Measurements from ENCODE around the gene ODC1.
"Not testable (repeated sequence)": the region's sequence is repeated elsewhere in the genome, so short reads cannot be mapped to it uniquely, and the experiment has no call there.

ODC1 gene

DNA sequence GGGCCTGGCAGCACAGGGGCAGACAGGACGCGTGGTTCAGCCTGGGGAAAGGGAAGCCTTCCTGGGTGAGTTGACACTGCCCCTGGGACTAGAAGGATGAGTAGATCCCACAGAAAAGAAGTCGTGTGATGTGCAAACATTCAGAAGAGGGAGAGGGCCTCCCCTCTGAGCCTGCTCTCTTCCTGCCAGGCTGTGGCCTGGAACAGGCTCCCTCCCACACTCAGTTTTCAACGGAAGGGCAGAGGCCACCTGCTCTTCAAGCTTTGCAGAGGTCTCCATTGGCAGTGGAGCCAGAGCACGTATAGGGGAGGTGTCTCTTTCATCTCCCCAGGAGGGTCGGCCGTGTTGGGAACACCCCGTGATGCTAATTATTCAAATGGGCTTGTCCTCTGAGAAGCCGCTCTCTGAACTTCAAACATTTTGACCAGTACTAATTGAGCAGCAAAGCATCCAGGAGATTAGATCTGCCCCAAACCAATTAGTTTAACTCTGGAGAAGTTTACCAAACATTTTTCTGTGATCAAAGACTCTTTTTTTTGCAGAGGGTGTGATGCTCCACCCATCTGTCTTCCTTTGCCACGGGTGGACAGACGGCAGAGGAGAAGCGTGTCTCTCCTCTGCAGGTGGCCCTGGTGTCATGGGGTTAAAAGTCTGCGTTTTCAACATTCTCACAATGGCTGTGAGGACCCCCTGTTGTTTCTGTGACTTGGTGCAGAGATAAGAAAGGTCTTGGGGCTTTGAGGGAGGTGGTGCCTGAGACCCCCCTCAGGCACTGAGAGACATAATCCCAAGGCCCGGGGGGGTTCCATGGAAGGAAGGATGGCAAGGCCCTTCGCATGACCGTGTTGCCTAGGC lies 29.5 kb upstream of the ODC1 start:
- DNase-seq = no peak

DNA sequence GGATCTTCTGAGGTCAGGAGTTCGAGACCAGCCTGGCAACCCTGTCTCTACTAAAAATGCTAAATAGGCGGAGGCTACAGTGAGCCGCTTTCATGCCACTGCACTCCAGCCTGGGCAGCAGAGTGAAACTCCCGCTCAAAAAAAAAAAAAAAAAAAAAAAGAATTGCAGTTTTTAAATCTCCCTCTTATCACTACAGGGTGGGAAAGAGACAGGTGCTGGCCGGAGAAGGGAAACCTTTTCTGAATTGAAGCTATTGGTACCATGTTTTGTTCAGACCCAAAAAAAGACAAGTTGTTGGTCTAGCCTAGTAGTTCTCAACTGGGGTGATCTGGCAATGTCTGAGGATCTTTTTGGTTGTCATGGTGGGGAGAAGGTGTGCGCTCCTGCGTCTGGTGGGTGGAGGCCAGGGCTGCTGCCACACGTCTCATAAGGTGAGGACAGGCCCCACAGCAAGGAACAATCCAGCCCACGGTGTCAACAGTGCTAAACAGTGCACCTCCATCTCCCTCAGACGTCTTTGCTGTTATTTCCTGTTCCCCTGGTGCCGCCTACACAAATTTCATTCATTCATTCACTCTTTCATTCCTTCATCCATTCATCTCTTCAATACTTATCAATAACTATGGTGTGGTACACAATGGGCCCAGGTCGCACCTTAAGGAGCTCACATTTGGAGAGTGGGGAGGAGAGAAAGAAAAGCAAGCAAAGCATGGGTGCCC lies 28.8 kb upstream of the ODC1 start:
- no peak for DNase-seq

DNA sequence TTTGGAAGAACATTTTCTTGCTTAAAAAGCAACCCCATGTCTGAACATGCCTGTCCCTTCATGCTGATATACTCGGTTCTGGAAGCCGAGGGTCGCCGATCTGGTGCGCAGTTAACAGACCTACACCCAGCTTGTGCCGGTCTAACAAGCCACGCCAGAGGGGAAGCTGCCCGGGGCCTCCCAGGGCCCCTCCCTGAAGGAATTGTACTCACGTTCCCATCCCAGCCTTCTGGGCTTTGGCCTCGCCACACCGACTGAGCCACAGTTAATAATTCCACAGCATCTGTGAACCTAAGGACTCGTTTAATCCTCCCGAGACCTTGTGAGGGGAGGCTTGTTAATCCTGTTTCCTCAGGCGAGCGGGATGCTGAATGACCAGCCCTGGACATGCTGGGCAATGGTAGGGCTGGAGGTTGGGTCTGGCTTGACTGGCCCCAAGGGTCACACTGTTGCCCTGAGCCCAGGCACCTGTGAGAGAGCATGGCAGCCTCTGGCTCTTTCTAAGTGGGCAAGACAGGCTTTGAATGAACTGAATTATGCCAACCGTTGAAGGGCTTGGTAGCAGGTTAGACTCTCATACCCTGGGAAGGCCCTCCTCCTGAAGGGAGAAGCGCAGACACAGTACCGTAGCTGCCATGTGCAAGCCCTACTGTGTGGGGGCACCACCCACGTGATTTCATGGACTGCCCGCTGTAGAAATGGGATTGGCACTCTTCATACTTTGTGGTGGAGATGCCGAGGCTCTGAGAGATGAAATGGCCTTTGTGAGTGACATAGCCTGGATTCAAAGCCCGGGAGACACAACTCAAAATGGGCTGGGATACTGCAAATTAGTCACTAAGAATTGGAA lies 27.9 kb upstream of the ODC1 start:
- DNase-seq = no peak

DNA sequence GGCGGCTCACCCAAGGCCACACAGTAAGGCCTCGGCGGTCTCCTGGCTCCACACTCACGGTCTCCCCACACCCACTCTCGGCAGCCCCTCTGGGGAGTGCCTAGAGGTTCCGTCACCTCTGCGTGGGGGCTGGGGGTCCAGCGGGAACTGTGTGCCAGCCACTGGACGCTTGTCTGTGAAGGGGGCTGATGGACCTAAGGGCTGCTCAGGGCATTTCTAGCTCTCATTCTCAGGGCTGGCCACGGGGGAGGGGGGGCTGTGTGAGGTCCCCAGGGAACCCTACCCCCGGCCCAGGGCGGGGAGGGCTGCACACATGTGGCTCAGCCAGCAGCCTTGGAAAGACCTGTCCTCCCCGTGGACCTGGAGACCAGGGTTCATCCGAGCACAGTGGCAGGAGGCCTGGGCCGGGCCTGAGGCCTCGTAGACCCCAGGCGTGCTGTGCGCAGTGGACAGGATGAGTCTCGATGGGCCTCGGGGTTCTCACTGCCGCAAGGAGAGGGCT lies 27.1 kb upstream of the ODC1 start:
- DNase-seq = no peak

DNA sequence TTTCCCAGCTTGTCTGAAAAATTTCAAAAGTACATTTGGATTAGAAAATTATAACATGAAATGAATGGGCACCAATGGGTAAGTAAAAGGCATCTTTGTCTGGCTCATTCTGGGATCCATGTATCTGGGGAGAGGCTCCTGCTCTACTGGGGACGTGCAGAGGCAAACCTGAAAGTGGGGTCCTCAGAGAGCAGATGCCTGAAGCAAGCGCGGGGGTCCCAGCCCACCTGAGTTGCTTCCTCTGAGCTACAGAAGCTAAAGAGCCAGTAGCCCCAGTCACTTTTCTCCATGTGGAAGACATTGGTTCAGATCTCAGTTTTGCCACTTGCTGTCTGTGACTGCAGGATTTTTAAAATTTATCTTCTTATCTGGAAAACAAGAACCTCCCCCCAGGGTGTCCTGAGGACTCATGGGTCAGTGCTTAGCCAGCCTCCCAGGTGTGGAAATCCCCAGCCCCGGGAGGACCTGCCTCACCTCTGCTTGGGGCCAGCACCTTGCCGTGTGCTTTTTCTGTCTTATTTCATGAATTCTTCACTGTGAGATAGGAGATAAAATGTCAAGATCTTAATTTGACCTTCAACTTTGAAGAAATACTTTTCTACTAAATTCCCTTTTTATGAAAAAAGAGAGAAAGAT lies 25.1 kb upstream of the ODC1 start:
- no peak for DNase-seq

DNA sequence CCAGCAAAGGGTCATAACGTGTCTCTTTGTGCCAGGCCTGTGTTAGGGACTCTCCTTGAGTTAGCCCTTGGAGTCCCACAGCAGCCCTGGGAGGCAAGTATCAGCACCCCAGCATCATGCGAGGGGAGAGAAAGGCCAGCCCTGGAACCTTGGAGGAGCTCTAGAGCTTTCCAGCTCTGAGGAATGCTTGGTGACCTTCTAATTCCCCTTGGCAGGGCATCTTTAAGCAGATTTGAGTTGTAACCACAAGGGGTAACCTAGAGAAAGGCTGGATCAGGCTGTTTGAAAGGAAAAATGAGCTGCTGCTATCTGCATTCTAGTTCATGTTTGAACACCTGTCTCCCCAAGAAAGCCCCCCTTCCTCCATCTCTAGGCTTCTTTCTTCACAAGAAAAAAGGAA lies 23.8 kb upstream of the ODC1 start:
- DNase-seq = no peak

DNA sequence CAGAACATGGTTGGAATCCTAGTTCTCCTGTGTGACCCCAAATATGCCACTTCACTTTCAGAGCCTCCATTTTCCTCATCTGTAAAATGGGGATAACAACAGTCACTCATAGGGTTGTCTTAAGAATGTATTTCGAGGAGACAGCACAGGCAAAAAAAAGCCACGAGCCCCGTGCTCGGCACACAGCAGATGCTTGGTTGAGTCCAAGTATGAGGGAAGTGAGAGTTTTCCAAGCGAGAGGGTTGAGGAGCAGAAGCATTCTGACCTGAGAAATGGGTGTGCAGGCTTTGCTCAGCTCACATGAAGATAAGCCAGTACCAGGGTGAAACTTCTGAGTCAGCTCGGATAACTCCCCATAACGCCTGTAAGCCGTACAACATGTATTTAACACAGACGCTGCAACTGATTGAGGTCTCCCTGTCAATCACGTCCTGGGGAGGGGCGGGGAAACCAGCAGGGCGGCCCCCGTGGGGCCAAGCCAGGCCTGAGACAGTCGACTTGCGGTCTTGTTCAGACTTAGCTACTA lies 23.0 kb upstream of the ODC1 start:
- DNase-seq = no peak

DNA sequence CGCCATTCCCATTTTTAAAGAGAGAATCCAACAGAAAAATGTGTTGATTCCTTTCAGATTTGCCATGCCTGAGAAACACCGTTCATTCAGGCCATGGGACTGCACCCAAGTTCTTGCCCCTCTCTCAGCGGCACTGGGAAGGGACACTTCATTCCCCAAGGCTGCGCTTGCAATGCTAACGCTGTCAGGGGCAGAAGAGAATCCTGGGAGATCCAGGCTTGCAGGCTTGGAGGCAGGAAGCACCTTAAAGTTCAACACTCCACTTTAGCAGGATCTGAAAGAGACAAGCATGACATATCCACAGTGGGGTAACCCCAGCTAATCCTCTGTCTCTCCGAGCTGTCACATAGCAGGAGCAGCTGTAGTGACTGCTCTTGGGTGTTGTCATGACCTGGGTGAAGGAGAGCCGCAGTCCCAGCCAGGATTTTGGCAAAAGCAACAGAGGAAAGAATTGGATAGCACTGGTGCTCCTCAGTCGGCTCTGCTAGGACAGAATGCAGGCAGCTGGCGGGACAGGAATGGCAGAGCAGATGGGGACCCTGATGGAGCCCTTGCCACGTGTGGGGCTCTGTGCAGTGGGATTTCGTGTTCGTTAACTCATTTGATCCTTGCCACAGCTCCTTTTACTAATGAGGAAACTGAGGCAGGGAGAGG lies 22.0 kb upstream of the ODC1 start:
- no peak for DNase-seq

DNA sequence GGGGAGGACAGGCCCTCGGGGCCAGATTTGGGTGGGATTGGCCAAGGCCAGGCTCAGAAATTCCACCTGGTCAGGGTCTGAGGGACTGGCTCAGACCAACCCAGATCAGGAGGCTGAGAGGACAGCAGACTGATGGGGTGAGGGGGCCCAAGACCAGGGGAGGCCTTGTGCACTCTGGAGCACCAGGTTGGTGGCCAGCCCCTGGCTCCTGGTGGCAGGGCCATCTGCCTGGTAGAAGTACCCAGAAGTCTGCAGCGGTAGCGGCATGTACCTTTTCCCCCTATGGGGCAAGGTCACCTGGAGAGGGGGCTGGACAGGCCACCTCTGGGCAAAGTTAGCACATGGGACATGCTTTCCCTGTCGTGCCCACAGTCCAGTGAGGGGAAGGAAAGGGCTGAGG lies 21.2 kb upstream of the ODC1 start:
- DNase-seq = no peak

DNA sequence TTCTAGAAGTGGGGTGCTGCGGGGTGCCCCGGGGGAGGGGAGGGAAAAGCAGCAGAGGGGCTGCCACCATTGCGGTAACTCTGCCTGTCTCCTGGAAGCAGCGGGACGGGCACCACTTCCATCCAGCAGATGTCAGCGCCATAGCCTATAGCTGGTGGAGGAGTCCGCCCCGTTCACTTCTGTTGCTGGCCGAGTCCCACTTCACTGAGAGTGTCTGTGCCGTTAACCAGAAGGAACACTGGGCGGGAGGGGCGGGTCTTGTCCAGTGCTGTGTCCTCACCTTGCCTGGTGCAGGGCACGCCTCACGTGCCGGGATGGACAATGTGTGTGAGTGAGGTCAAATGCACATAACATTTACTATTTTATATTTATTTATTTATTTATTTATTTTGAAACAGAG lies 19.3 kb upstream of the ODC1 start:
- no peak for DNase-seq

DNA sequence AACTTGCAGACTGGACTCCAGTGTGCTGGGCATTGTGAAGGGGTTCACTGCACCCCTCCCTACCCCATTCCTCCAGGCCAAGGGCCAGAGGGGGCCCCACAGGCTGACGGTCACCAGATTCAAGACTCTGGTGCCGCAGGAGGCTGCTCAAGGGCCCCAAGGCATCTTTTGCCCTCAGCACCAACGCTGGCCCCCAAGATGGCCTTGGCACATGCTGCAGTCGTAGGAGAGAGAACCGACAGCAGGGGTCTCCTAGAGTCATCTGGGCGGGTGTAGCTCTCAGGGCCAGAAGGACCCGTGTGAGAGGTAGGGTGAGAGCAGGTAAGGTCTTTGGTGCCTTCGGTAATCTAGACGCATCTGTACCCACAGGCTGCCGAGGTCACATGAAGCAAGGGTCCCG lies 18.7 kb upstream of the ODC1 start:
- no peak for DNase-seq

DNA sequence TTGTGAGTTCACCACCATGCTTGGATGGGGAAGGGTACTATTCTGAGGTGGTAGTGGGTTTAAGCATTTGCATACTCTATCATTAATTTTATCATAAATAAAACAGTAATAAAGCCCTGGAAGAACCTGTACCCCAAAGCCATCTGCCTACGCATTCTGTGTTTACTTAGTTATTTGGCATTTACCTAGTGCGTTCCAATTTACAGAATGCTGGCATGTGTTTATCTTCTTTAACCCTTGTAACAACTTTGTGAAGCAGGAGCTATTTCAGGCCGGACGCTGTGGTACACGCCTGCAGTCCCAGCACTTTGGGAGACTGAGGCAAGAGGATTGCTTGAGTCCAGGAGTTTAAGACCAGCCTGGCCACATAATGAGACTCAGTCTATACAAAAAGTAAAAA lies 17.8 kb upstream of the ODC1 start:
- no peak for DNase-seq

DNA sequence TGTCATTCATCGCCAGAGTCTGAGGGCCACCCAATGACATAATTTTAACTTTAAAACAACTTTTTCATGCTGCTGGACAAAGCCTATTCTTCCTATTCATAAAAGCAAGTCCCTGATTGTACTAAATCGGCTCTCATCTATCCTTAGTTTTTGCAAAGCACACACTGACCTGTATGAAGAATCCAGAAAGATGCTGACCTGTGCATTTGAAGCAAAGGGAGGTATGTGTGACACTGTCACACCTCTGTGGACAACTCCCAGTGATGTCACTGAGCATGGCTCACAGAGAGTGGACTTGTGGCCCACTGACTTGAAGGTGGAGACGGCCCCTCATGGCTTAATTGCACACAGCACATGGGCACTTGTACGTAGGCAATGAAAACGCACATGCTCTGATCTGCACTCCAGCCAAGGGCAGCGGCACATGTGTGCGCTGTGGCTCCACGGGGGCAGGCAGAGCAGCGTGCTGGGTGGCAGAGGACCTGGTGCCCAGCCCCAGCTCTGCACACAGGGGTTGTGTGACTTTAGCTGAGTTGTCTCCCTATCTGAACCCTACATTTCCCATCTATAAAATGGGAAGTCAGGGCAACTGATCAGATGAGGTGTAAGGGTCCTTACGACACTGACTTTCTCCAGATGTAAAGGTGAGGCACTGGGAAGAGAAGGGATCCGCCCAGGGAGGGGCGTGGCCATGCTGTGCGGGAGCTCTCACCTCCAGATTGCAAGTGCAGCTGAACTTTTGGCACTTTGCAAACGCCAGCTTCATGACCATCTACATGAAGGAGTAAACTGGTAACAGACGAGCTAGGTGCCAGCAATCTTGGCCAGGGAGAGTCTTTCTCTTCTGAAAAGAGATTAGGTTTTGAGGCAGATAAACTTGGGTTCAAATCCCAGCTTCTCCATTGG lies 14.3 kb upstream of the ODC1 start:
- DNase-seq = no peak

DNA sequence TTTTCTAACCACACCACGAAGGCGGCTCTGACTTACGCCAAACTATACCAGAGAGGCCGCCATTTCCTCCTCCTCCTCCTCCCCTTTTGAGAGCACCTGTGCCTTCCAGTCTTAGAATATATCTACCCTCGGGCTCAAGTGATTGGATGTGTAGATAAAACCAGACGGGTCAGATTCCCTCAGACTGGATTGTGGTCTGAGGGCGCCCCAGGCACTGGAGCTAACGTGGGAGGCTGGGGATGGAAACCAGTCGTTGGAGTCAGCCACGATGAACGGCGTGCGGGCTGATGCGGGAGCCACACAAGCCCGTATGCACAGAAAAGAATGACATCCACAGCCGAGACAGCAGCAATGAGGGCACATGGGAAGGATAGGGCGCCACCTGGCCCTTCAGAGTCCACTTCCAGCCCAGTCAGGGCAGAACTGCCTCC lies 12.3 kb upstream of the ODC1 start:
- no peak for DNase-seq

DNA sequence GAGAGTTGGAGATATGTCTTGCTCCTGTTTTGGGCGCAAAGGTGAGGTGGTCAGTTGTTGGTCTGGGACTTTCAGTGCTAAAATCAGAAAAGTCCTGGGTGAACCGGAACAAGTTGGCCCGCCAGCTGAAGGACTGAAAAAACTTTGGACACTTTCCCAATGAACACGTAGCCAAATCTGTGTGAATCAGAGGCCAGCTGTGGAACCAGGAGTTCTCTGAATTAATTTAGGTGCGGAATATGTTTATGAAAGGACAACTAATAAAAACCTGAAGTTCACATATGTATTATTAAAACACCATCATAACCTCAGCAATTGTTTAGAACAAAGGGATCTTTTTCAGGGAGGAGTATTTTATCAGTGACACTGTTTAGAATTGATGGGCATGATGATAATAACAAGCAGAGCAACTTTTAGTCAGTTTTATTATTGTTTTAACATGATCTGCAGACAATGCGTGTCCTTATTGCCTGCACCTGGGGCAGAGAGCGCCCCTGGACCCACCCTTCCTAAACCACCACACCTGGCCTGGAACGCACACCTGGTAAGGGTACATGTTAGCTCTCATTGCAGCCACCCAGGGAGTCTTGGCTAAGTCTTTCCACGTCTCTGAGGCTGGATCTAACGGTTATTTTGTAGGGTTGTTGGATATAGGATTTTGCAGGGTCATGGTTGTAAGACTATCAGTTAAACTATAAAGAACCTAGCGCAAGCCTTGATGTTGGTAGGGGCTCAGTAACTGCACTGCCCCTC lies 9.9 kb upstream of the ODC1 start:
- DNase-seq = no peak

DNA sequence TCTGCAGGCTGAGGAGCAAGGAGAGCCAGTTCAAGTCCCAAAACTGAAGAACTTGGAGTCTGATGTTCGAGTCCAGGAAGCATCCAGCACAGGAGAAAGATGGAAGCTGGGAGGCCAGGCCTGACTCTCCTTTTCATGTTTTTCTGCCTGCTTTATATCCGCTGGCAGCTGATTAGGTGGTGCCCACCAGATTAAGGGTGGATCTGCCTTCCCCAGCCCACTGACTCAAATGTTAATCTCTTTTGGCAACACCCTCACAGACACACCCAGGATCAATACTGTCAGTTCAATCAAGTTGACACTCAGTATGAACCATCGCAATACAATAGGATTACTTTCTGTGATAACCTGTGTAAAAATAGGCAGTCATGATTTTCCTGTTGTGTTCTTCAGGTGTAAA lies 9.1 kb upstream of the ODC1 start:
- DNase-seq = not testable (repeated sequence)

DNA sequence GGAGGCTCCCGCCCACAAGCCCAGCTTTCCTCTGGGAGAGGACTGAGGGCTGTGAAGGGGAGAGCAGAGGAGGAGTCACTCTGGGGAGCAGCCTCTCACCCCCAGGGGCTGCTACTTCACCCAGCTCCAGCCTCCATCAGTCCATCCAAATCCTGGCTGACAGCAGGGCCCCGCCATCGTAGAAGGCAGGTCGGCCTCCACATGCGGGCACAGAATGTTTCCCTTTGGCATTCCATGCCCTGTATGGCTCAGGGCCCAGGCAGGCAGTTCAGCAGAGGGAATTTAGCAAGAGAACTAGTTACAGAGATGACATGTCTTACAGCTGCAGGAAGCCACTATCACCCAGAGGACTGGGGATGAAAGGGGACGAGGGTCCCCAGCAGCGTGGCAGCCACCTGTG lies 6.4 kb upstream of the ODC1 start:
- no peak for DNase-seq

DNA sequence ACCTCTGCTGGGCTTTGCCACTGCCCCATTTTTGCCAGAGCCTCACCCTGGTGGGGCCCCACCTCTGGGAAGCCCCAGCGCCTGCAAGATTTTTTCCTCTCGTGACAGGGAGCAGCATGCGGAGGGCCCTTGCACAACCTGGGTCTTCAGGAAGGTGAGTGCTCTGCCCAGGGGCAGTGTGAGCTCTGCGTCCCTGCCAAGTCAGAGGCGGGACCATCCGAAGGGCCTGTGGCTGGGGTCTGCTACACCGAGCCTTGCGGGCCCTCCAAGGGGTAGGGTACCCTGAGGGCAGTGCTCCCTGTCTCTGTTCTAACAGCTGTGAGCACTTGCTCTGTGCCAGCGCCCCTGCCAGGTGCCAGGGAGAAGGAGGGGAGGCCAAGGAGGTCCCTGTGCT lies 5.8 kb upstream of the ODC1 start:
- DNase-seq = no peak

DNA sequence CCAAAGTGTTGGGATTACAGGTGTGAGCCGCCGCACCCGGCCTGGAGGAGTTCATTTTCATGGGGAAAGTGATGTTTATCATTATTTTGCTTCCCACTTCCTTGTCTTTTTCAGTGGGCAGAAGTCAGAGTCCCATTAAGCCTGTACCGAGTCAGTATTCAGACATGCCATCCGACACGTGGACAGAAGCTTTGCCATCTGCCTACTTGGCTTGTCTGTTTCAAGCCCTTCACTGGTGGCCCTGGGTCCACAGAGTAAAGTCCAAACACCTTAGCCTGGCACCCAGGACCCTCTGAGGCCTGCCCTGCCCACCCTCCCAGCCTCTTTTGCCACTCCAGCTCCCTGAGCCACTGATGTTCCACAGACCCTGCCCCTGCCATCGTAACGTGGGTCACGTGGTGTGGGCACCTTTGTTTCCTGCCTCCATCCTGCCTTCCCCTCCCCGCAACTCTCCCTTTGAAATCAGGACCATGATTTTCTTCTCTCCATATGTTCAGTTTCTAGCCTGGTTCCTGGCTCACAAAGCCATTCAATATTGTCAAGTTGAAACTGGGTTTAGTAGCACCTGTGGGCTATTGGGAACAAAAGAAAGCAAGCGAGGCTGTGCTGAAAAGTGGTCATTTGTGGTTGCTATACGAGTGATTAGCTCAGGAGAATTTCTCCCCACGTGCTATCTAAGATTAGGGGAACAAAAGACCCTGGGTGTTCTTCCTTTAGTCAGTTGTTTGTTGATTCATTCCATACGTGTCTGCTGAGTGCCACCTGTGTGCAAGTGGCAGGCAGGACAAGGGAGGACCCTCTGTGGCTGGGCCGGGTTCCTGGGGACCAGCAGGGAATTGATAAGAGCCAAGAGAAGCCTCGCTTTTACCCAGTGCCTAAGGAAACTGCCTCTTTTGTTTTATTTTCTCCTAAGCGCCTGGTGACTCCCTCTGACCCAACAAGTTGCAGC lies 5.1 kb upstream of the ODC1 start:
- DNase-seq = no peak

All from activated naive CD4-positive, alpha-beta T cell treated with anti-CD3 and anti-CD28 coated beads, Interleukin-2, amount 50 U/mL, for 16 hours (primary cell).